GM19328 (cell line): Measurements from ENCODE around the gene FHIT.

Source experiments
- ATAC-seq: cut with Tn5 transposase; IDR thresholded peaks from one replicate; pipeline ENCODE4 v1.9.1; 2021; ENCODE audit warnings: mild to moderate bottlenecking, moderate library complexity; ENCODE audit not compliant: unreplicated experiment

Gene FHIT

DNA sequence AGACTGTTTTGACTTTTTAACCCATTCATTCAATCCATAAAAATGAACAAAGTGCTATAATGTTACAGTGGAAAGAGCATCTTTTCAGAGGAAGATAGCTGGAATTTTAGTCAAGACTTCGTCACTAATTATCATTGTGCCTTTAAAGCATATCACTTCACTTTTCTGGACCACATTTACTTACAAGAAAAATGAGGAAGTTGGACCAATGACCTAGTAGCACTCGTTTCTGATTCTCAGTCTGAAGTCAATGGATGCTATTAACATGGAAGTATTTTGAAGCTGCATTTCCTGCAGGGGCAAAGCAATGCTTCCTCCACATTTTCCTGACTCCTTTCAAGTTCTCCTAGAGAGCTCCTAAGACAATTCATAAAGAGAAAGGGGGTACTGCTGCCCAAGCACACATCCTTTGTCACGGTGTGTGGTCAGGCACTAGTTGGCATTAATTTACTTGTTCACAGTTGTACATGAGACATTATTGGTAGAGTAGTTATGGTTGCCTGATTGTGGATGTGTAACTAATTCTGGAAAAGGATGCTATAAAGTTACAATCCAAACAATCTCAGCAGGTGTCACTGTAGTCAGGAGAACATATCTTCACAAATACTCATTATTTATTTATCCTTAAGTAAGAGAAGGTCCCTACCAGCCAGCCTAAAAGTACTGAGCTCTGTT lies 1049.1 kb downstream of the FHIT start:
- no peak for ATAC-seq

GRCh38 chr3:60199306-60199705 lies 1051.9 kb downstream of the FHIT start:
- ATAC-seq = no peak

- no peak for ATAC-seq
These were observed 1053.0 kb downstream of the FHIT start for GRCh38 chr3:60198179-60198720.

- ATAC-seq = no peak
These were observed 1058.7 kb downstream of the FHIT start for GRCh38 chr3:60192297-60193114.

DNA sequence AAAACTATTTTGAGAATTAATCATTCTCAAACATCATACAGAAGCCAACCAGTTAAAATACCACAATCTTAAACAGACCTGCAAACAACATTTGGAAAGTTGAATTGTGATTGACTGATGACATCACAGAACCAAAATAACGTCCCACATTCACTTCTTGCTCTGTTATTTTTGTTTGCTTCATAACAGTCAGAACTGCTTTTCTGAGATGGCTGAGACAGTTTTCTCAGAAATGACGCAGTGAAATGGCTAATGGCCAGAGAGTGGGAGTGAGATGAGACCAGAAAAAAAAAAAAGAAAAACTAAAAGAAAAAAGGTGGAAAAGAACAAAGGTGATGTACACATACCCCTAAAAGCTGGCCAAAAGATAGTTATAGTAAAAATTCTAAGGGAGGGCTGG lies 1061.2 kb downstream of the FHIT start:
- no peak for ATAC-seq

GRCh38 chr3:60189304-60189703 lies 1061.9 kb downstream of the FHIT start:
- no peak for ATAC-seq

DNA sequence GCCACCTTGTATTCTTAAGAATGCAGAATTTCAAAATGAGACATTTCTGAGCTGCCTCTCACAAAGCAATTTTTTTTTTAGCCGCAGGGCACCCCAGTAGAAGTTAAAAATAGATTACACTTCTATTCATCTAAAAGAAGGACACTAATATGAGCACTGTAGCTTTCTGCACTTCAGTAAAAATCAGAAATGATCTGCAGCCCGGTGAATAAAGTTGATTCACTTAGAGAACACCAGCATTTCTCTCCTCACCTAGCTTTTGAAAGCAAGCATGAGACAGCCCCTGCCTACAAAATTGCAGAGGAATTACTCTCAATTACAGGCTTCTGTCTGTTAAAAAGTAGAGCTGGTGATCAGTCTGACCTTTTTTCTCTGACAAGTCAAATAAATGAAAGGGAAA lies 1062.4 kb downstream of the FHIT start:
- no peak for ATAC-seq

DNA sequence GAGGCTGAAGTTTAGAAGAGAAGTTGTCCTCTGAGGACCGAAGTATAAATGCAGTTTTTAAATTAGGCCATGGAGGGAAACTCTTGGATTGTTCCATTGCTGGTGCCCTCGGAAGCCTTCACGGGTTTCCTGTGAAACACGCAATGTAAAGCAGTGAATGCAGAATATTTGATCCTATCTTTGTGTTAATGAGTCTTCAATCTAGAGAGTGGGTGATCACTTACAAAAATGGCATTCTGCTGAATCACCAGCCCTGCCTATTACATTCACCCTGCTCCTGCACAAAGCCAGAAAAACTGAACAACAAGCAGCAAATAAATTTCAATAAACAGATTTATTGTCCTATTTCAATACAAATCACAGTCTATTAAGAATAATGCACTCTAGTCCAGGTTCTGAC lies 1063.9 kb downstream of the FHIT start:
- no peak for ATAC-seq

- ATAC-seq = no peak
These were observed 1064.9 kb downstream of the FHIT start for GRCh38 chr3:60186359-60186758.

DNA sequence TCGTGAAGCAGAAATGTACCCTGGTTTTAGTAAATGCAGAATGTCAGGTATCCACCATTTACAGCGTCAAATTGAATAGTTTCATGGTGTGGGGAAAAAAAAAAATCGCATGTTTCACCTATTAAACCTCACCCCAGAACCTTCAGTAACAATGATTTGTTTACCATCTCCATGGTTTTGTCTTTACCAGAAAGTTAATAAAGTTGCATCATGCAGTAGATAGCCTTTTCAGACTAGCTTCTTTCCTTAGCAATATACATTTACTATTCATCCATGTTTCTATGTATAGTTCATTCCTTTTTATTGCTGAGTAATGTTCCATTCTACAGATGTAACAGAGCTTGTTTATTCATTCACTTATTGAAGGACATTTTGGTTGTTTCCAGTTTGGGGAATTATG lies 1066.1 kb downstream of the FHIT start:
- ATAC-seq = no peak

GRCh38 chr3:60182697-60183096 lies 1068.6 kb downstream of the FHIT start:
- ATAC-seq = no peak

GRCh38 chr3:60178931-60179653 lies 1072.2 kb downstream of the FHIT start:
- no peak for ATAC-seq

DNA sequence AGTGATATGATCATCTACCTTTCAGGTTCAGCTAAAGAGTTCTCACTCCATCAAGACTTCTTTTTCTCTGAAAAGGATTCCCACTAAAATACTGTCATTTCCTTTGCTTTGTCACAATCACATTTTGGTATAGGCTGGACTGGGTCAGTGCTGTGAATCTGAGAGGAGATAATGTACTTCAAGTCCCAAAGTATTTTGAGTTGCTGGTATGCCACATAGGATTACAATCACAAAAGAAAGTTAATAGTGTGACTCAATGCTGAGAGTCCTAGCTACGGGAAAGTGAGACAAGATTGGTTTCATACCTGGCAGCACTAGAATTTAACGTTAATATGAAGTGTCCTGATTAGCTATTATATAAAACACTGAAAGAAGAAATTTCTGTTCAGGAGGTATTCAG lies 1073.5 kb downstream of the FHIT start:
- no peak for ATAC-seq

- ATAC-seq = no peak
These were observed 1074.6 kb downstream of the FHIT start for GRCh38 chr3:60176614-60177013.

DNA sequence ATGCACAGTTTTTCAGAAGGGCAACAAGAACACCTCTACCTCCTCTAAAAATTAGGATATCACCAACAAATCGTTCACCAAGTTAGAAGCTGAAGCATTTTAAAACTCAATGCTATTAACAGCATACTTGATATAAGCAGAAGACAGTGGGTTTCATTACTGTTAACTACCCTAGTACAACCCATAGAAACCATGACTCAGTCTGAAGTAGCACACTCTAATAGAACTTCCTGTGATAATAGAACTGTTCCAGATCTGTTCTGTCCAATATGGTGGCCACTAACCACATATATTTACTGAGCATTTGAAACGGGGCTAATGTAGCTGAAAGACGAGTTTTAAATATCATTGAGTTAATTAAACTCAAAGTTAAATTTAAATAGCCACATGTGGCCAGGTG lies 1075.6 kb downstream of the FHIT start:
- no peak for ATAC-seq

GRCh38 chr3:60169755-60170154 lies 1081.5 kb downstream of the FHIT start:
- no peak for ATAC-seq

- no peak for ATAC-seq
These were observed 1084.1 kb downstream of the FHIT start for GRCh38 chr3:60167186-60167585.

DNA sequence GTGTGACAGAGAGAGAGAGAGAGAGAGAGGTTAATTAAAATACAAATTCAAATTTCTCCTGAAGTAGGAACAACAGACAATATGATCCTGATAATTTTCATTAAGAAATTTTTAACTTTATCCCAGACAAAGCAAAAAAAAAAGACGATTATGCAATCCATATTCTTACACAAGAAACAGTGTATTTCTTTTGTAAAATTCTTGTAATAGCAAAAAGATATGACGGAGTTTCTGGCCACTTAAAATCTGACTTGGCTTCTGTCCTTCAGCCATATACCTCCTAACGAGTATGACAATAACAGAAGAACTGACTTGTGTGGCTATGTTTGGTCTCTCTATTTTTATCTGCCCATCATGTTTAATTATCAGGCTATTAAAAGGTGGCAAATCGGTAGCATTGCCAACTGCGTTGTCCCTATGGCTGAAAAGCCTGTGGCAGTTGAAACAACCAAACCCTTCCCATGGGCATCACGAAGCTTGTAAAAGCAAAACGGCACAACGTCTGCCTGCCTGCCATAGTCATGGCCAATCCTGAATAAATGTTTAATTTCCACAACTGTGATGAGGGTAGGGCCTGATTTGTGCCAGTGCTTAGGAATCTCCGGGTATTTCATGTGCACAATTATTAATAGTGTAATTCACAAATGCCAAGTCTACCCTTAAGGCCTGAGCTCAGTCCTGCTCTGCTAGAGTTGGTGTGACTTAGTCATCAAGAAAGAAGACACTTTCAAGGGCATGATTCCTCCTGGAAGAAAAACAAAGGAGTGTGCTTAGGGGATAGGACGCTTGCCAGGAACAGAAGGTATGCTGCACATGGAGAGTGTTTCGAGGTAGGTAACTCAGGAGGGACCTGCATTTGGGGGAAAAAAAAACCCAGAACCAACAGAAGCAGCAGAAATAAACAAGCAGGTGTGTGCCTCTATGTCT lies 1090.2 kb downstream of the FHIT start:
- ATAC-seq = no peak

GRCh38 chr3:60160111-60160821 lies 1091.0 kb downstream of the FHIT start:
- no peak for ATAC-seq

- ATAC-seq = no peak
These were observed 1093.2 kb downstream of the FHIT start for GRCh38 chr3:60158035-60158434.
